VCaP (cell line): ENCODE results near the gene RALB.

ENCODE experiments used
- H3K27ac ChIP-seq: fragments of 450-650 bp; 2 replicates; pipeline ENCODE4 v1.5.1; 2017
- CTCF ChIP-seq: fragments of 450-650 bp; conservative IDR thresholded peaks from 2 replicates; pipeline ENCODE4 v1.5.1; 2017; ENCODE audit warnings: mild to moderate bottlenecking, moderate library complexity

RALB gene

GRCh38 chr2:120331903-120332302 is 79.3 kb downstream of the RALB start:
- no peak overlapping the region for H3K27ac ChIP-seq
- no peak for TF ChIP-seq CTCF

- TF ChIP-seq CTCF, result no peak
- no peak overlapping the region for H3K27ac ChIP-seq
Observed at GRCh38 chr2:120332384-120332783, 79.7 kb downstream of the RALB start.

GRCh38 chr2:120334068-120334467 is 81.4 kb downstream of the RALB start:
- no peak overlapping the region for H3K27ac ChIP-seq
- TF ChIP-seq CTCF, result no peak

- TF ChIP-seq CTCF, result no peak
- H3K27ac ChIP-seq, result no peak overlapping the region
Observed at GRCh38 chr2:120336749-120337148, 84.1 kb downstream of the RALB start.

GRCh38 chr2:120338015-120338414 is 85.4 kb downstream of the RALB start:
- H3K27ac ChIP-seq, result peak overlapping the region; percentile 24; the same call in 1 of the 2 replicates
- no peak for TF ChIP-seq CTCF

GRCh38 chr2:120341977-120342376 is 89.3 kb downstream of the RALB start:
- no peak for TF ChIP-seq CTCF
- H3K27ac ChIP-seq, result no peak overlapping the region

- no peak overlapping the region for H3K27ac ChIP-seq
- TF ChIP-seq CTCF, result no peak
Observed at GRCh38 chr2:120342446-120342845, 89.8 kb downstream of the RALB start.

GRCh38 chr2:120343100-120343432 is 90.4 kb downstream of the RALB start:
- no peak for TF ChIP-seq CTCF
- H3K27ac ChIP-seq, result peak overlapping the region; percentile 88; the same call in 1 of the 2 replicates
